ENCODE data around the gene FCRL5. TPM values are rescaled to one million over a fixed set of nuclear protein-coding genes. Genes with fewer than 3 reads are reported as not detected.
A peak's percentile ranks its signal among the peaks of the same experiment; 100 is the strongest.

FCRL5 gene
- total RNA-seq, 1 donor from 2014 or later, result not detected

DNA sequence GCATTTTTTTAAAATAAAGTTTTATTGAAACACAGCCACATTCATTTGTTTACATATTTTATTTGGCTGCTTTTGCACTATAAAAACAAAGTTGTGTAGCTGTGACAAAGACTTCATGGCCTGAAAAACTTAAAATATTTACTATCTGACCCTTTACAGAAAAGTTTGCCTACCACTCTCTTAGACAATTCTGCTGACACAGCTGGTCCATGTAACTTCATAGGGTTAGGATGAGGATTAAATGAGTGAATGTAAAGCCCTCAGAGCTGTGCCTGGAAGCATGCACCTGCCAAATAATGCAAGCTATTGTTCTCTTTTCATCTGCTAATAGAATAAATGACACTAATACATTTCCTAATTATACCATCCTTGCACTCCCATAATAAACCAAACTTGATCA lies 67.7 kb downstream of the FCRL5 start:
- TF ChIP-seq, protein P1, sequence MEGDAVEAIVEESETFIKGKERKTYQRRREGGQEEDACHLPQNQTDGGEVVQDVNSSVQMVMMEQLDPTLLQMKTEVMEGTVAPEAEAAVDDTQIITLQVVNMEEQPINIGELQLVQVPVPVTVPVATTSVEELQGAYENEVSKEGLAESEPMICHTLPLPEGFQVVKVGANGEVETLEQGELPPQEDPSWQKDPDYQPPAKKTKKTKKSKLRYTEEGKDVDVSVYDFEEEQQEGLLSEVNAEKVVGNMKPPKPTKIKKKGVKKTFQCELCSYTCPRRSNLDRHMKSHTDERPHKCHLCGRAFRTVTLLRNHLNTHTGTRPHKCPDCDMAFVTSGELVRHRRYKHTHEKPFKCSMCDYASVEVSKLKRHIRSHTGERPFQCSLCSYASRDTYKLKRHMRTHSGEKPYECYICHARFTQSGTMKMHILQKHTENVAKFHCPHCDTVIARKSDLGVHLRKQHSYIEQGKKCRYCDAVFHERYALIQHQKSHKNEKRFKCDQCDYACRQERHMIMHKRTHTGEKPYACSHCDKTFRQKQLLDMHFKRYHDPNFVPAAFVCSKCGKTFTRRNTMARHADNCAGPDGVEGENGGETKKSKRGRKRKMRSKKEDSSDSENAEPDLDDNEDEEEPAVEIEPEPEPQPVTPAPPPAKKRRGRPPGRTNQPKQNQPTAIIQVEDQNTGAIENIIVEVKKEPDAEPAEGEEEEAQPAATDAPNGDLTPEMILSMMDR (IDR thresholded peaks at IDR 0.05; ENCODE audit: insufficient read depth, low read length, severe bottlenecking), result no peak
- FAIRE-seq, result no peak
- Histone ChIP-seq H3K27me3 (ENCODE audit: control insufficient read depth, insufficient read depth, low read length) (no peaks in the 10 kb centered on the region), H3K4me3 (ENCODE audit: low read depth, low read length) (no peak overlapping the region), H3K36me3 (ENCODE audit: control insufficient read depth, insufficient read depth, low read length) (no peaks in the 10 kb centered on the region)
- no peak for DNase-seq (ENCODE audit: low read depth)

DNA sequence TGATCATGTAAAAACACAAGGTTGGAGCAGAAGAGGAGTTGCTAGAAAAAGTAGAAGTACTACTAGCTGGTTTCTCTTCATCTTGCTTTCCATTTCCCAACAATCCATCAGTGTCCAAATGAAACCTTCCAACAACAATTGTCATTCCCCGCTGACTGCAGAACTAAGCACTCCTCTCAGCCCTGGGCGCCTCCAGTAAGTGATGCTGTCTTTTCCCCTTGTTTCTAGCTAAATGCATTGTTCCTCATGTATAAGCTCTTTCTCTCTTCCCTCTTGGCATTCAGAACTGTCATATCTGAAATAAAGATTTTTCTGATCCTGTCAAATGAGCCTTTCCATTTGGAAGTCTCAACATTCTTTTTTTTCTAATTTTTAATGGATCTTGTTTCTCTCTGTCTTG lies 68.7 kb downstream of the FCRL5 start:
- FAIRE-seq, result no peak
- TF ChIP-seq, protein P1 (IDR thresholded peaks at IDR 0.05; ENCODE audit: insufficient read depth, low read length, severe bottlenecking), result no peak
- Histone ChIP-seq H3K27me3 (ENCODE audit: control insufficient read depth, insufficient read depth, low read length) (no peaks in the 10 kb centered on the region), H3K4me3 (ENCODE audit: low read depth, low read length) (no peak overlapping the region), H3K36me3 (ENCODE audit: control insufficient read depth, insufficient read depth, low read length) (no peaks in the 10 kb centered on the region)
- DNase-seq (ENCODE audit: low read depth), result no peak

DNA sequence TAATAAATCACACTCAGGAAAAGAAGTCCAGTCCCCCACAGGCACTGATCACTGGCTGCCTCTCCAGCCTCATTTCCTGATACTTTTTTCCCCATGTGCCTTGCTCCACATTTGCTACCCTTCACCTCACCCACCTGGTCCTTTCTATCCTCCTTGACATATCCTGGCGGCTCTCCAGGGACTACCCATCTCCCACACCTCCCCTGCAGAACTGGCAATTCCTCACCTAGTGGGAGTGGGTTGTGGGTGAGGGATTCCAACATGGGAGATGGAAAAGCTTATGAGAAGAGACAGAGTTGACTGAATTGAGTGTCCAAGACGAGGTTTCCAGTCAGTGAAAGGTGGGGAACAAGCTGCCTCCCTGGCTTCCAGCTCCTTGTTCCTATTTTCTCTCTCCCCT lies 69.6 kb downstream of the FCRL5 start:
- Histone ChIP-seq H3K36me3 (ENCODE audit: control insufficient read depth, insufficient read depth, low read length) (no peaks in the 10 kb centered on the region), H3K4me3 (ENCODE audit: low read depth, low read length) (no peak overlapping the region), H3K27me3 (ENCODE audit: control insufficient read depth, insufficient read depth, low read length) (no peaks in the 10 kb centered on the region)
- TF ChIP-seq, protein P1 (IDR thresholded peaks at IDR 0.05; ENCODE audit: insufficient read depth, low read length, severe bottlenecking), result no peak
- FAIRE-seq (no peak), DNase-seq (ENCODE audit: low read depth) (no peak)

DNA sequence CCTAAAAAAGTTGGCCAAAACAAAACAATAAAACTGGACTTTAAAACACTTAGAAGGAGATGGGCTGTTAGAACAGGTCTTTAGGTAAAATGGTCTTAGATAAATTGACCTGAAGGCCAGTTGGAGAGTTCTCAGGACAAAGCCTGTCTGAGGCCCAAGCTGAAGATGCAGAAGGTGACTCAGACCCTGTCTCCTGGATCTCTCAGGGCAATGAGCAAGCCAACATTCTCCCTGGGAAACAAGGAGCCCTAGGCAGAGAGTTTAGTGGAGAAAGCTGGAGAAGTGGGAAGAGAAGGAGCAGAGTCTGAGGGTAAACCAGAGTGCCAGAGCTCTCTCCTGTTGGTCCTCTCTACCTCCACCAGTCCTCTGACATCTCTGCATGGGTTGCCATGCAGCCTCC lies 70.1 kb downstream of the FCRL5 start:
- no peak overlapping the region for H3K4me3 ChIP-seq (ENCODE audit: low read depth, low read length)
- DNase-seq (ENCODE audit: low read depth), result peak; percentile 8
- H3K27me3 ChIP-seq (ENCODE audit: control insufficient read depth, insufficient read depth, low read length), result no peaks in the 10 kb centered on the region
- TF ChIP-seq, protein P1 (IDR thresholded peaks at IDR 0.05; ENCODE audit: insufficient read depth, low read length, severe bottlenecking), result no peak
- no peaks in the 10 kb centered on the region for H3K36me3 ChIP-seq (ENCODE audit: control insufficient read depth, insufficient read depth, low read length)
- FAIRE-seq, result no peak

DNA sequence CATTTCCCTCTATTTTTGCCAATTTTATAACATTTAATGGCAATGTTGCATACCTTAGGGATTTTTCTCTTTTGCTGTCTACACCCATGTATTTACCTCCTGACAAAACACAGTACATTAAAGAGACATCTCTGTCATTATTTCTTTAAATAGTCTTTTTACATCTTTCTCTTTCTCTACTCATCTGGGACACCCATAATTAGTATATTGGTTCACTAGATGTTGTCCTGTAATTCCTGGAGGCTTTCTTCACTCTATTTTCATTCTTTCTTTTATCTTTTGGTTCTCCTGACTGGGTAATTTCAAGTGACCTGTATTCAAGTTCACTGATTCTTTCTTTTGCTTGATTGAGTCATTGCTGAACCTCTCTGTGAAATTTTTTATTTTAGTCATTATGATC lies 74.3 kb downstream of the FCRL5 start:
- TF ChIP-seq, protein P1 (IDR thresholded peaks at IDR 0.05; ENCODE audit: insufficient read depth, low read length, severe bottlenecking), result no peak
- no peak for FAIRE-seq
- Histone ChIP-seq H3K27me3 (ENCODE audit: control insufficient read depth, insufficient read depth, low read length) (no peaks in the 10 kb centered on the region), H3K36me3 (ENCODE audit: control insufficient read depth, insufficient read depth, low read length) (no peaks in the 10 kb centered on the region), H3K4me3 (ENCODE audit: low read depth, low read length) (no peak overlapping the region)
- no peak for DNase-seq (ENCODE audit: low read depth)

DNA sequence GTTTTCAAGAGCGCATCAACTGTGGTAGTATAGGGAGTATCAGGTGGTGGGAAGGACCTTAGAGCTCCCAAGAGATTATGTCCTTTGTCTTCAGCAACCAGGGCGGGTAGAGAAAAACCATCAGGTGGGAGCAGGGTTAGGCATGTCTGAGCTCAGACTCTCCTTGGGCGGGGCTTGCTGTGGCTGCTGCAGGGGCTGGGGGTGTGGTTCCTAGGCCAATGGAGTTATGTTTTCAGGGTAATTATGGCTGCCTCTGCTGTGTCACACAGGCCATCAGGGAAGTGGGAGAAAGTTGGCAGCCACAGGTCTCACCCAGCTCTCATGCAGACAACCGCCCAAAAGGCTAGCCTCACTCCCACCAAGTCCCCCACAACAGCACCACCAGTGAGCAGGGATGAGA lies 74.9 kb downstream of the FCRL5 start:
- FAIRE-seq (no peak), DNase-seq (ENCODE audit: low read depth) (no peak)
- H3K4me3 ChIP-seq (ENCODE audit: low read depth, low read length), result no peak overlapping the region
- TF ChIP-seq, protein P1 (IDR thresholded peaks at IDR 0.05; ENCODE audit: insufficient read depth, low read length, severe bottlenecking), result no peak
- no peaks in the 10 kb centered on the region for H3K27me3 ChIP-seq (ENCODE audit: control insufficient read depth, insufficient read depth, low read length)
- H3K36me3 ChIP-seq (ENCODE audit: control insufficient read depth, insufficient read depth, low read length), result no peaks in the 10 kb centered on the region

All from bronchial epithelial cell (primary cell).